Measurements from ENCODE around the gene SDK1.

The SDK1 gene

GRCh38 chr7:3300651-3301448, at the start of gene SDK1:
SDK1 (plus strand) TSS chr7:3301252; CDS start chr7:3301587, 335 bp downstream.
- DNase-seq, result peak; percentile 87

- DNase-seq, result no peak
Measured at GRCh38 chr7:3254718-3255117, 46.3 kb upstream of the SDK1 start.

GRCh38 chr7:3259711-3260400, 41.2 kb upstream of the SDK1 start:
- DNase-seq, result no peak

GRCh38 chr7:3260401-3260715, 40.7 kb upstream of the SDK1 start:
- DNase-seq, result no peak

GRCh38 chr7:3264693-3265339, 36.2 kb upstream of the SDK1 start:
- DNase-seq, result no peak

GRCh38 chr7:3265388-3265787, 35.7 kb upstream of the SDK1 start:
- no peak for DNase-seq

- DNase-seq, result no peak
Measured at GRCh38 chr7:3266240-3266639, 34.8 kb upstream of the SDK1 start.

- DNase-seq, result peak; percentile 59
Measured at GRCh38 chr7:3267966-3268690, 32.9 kb upstream of the SDK1 start.

GRCh38 chr7:3270362-3270761, 30.7 kb upstream of the SDK1 start:
- no peak for DNase-seq

GRCh38 chr7:3271298-3271697, 29.8 kb upstream of the SDK1 start:
- no peak for DNase-seq

GRCh38 chr7:3272691-3273141, 28.3 kb upstream of the SDK1 start:
- DNase-seq, result peak; percentile 63

- DNase-seq, result no peak
Measured at GRCh38 chr7:3274131-3274530, 26.9 kb upstream of the SDK1 start.

- DNase-seq, result no peak
Measured at GRCh38 chr7:3277604-3278572, 23.2 kb upstream of the SDK1 start.

- no peak for DNase-seq
Measured at GRCh38 chr7:3279147-3279818, 21.8 kb upstream of the SDK1 start.

- no peak for DNase-seq
Measured at GRCh38 chr7:3280445-3280844, 20.6 kb upstream of the SDK1 start.

- DNase-seq, result no peak
Measured at GRCh38 chr7:3280946-3281656, 20.0 kb upstream of the SDK1 start.

GRCh38 chr7:3282457-3282856, 18.6 kb upstream of the SDK1 start:
- no peak for DNase-seq

GRCh38 chr7:3283130-3283704, 17.8 kb upstream of the SDK1 start:
- no peak for DNase-seq

- no peak for DNase-seq
Measured at GRCh38 chr7:3285652-3286051, 15.4 kb upstream of the SDK1 start.

- no peak for DNase-seq
Measured at GRCh38 chr7:3289996-3290395, 11.1 kb upstream of the SDK1 start.

Data from T1000 (cell line).